Panc1 (cell line): Measurements from ENCODE around the gene MTMR2. TPM values are rescaled to one million over a fixed set of nuclear protein-coding genes. Genes with fewer than 3 reads are reported as not detected.
"Not testable (repeated sequence)": the region's sequence is repeated elsewhere in the genome, so short reads cannot be mapped to it uniquely, and the experiment has no call there.

Source experiments
- ATAC-seq: fragments of 200-7000 bp; cut with Tn5 transposase; 2 replicates; pipeline ENCODE4 v1.9.1; 2020; ENCODE audit warnings: mild to moderate bottlenecking, moderate library complexity
- BruUV-seq: library from RNA; stranded (reverse); fragments of 400-500 nt; replicated peaks from 2 replicates; lab custom pipeline; 2021; lab: Mats Ljungman, UMichigan
- CTCF ChIA-PET: fragments of 300-600 bp; sonication (Branson Sonifier 250); formaldehyde crosslinking; loops from one replicate; lab custom pipeline; 2022; ENCODE audit warnings: antibody characterized with exemption; lab: Charles Lee
- POLR2A ChIA-PET: fragments of 300-600 bp; sonication (Branson Sonifier 250); formaldehyde crosslinking; loops from one replicate; lab custom pipeline; 2022; ENCODE audit warnings: antibody characterized with exemption; lab: Charles Lee
- DNase-seq: peaks from one replicate; pipeline ENCODE4 v3.0.0-alpha.2; 2010; ENCODE audit warnings: low read depth, low spot score
- H3K27ac ChIP-seq: 2 replicates; pipeline ENCODE4 v1.5.1; 2011; ENCODE audit warnings: mild to moderate bottlenecking, low read length, inconsistent platforms
- H3K27me3 ChIP-seq: fragments of 200-500 bp; sonication (Bioruptor generic); 2 replicates; pipeline ENCODE4 v1.6.0; 2014; ENCODE audit warnings: low read length, inconsistent platforms; ENCODE audit not compliant: control insufficient read depth, insufficient read depth
- H3K36me3 ChIP-seq: fragments of 200-500 bp; sonication (Bioruptor generic); 2 replicates; pipeline ENCODE4 v1.5.1; 2014; ENCODE audit warnings: inconsistent platforms, mild to moderate bottlenecking, low read length, moderate library complexity; ENCODE audit not compliant: control insufficient read depth, insufficient read depth
- H3K4me1 ChIP-seq: 2 replicates; pipeline ENCODE4 v1.5.1; 2011; ENCODE audit warnings: inconsistent platforms, mild to moderate bottlenecking, low read length, moderate library complexity; ENCODE audit not compliant: control insufficient read depth, insufficient read depth
- H3K4me3 ChIP-seq, 2 experiments: 2 replicates each; pipeline ENCODE4 v1.5.1; 2011 to 2012; ENCODE audit warnings: low read depth in 2 of 2, low read length in 2 of 2, mild to moderate bottlenecking in 2 of 2, inconsistent platforms in 1 of 2, moderate library complexity in 1 of 2
- H3K9me3 ChIP-seq: fragments of 200-500 bp; sonication (Bioruptor generic); 2 replicates; pipeline ENCODE4 v1.5.1; 2014; ENCODE audit warnings: low read depth, mild to moderate bottlenecking, inconsistent platforms, low read length, moderate library complexity; ENCODE audit not compliant: control insufficient read depth, insufficient read depth
- CTCF ChIP-seq: fragments of 450-650 bp; IDR thresholded peaks from 2 replicates; pipeline ENCODE4 v1.5.1; 2017; ENCODE audit warnings: mild to moderate bottlenecking
- POLR2AphosphoS5 ChIP-seq: IDR thresholded peaks from 2 replicates; pipeline ENCODE4 v1.6.1; 2012; ENCODE audit warnings: mild to moderate bottlenecking, low read depth, low read length, moderate library complexity
- REST ChIP-seq, 2 experiments: IDR thresholded peaks; 2 replicates each; pipeline ENCODE4 v1.6.1; 2011 to 2012; ENCODE audit warnings: low read depth in 2 of 2, control low read depth in 1 of 2, low read length in 1 of 2, mild to moderate bottlenecking in 1 of 2, moderate library complexity in 1 of 2; ENCODE audit not compliant: insufficient read depth in 1 of 2
- SIN3A ChIP-seq: IDR thresholded peaks from 2 replicates; pipeline ENCODE4 v1.6.1; 2012; ENCODE audit warnings: low read depth, mild to moderate bottlenecking, low read length, moderate library complexity, borderline replicate concordance; ENCODE audit not compliant: insufficient read depth
- TCF7L2 ChIP-seq: IDR thresholded peaks from 2 replicates; pipeline ENCODE4 v1.6.1; 2011; ENCODE audit warnings: mild to moderate bottlenecking, low read depth, low read length, inconsistent platforms
- in situ Hi-C: cut with HindIII; loops from 2 replicates; pipeline ENCODE4 v1.10.0; 2016; ENCODE audit warnings: low sequenced_read_pairs, low pct_unique_long_range_greater_than_20kb
- intact Hi-C: fragments of 100-400 bp; cut with micrococcal nuclease; formaldehyde crosslinking; loops from one replicate; pipeline ENCODE4 v1.10.0; 2022; ENCODE audit not compliant: unreplicated experiment
- total RNA-seq: library from RNA; stranded (reverse); gene quantifications from one replicate; pipeline ENCODE4 v1.2.1, GENCODE V29; 2021; ENCODE audit not compliant: unreplicated experiment

MTMR2 gene
- total RNA-seq, 1 experiment from 2014 or later, result 44.8 TPM

- TF ChIP-seq REST (IDR thresholded peaks at IDR 0.05; ENCODE audit: insufficient read depth in 1 of 2, low read depth in 2 of 2, low read length in 1 of 2) (no peak), POLR2AphosphoS5 (no peak), TCF7L2 (no peak), SIN3A (no peak), CTCF (no peak)
- in situ Hi-C loops, result no loop called here
- BruUV-seq, result no TSS peak
- no peaks in the 10 kb centered on the region for H3K27me3 ChIP-seq
- intact Hi-C loops, result no loop called here
- H3K9me3 ChIP-seq, result no peaks in the 10 kb centered on the region
- no peak for DNase-seq
- H3K27ac ChIP-seq, result no peak overlapping the region
- ChIA-PET CTCF (no interaction called here), POLR2A (interaction anchor here (0.6 kb wide), 1 partner anchor 609 kb away, joined by 5 read pairs; no protein-coding TSS in a partner anchor)
- H3K4me3 ChIP-seq, result no peak overlapping the region
- H3K36me3 ChIP-seq, result peaks cover 3% of the 10 kb centered on the region
- ATAC-seq, result no peak
- no peaks in the 10 kb centered on the region for H3K4me1 ChIP-seq
These were observed 107.9 kb downstream of the MTMR2 start for GRCh38 chr11:95816037-95816436.

GRCh38 chr11:95811052-95811451 is 112.9 kb downstream of the MTMR2 start:
- H3K27me3 ChIP-seq, POLR2A ChIA-PET, BruUV-seq, ATAC-seq, DNase-seq, H3K36me3 ChIP-seq, H3K4me1 ChIP-seq, H3K9me3 ChIP-seq, CTCF ChIA-PET, H3K27ac ChIP-seq, intact Hi-C loops, in situ Hi-C loops, H3K4me3 ChIP-seq: not testable (repeated sequence)

- BruUV-seq, result not testable (repeated sequence)
These were observed 117.4 kb downstream of the MTMR2 start for GRCh38 chr11:95806464-95806863.

More at GRCh38 chr11:95806464-95806863, 117.4 kb downstream of the MTMR2 start:
- DNase-seq, POLR2A ChIA-PET, H3K9me3 ChIP-seq, H3K4me1 ChIP-seq, CTCF ChIA-PET, H3K27ac ChIP-seq, H3K36me3 ChIP-seq, ATAC-seq, intact Hi-C loops, in situ Hi-C loops, H3K4me3 ChIP-seq, H3K27me3 ChIP-seq: not testable (repeated sequence)
